ENCODE data around the gene PSD2. TPM values are rescaled to one million over a fixed set of nuclear protein-coding genes. Genes with fewer than 3 reads are reported as not detected.

Gene PSD2
- total and polyA plus RNA-seq, 4 donors: 0.05 TPM; not detected in 3

DNA sequence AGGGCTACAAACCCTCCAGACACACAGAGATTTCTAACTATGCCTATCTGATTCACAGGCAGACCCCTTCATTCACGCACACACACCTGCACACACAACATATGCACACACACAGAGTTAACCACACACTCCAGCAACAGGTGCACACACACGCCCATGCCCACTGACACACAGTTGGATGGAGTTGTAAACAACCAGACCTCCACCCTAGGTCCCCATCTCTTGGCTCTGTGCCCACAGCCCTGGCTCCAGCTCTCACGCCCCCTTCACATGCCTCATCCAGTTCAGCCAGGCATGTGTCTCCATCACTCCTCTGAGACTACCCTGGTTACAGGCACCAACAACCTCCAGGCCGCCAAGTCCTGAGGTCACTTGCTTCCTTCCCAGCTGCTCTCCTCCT, 61.1 kb downstream of the PSD2 start:
- H3K9me3 ChIP-seq (ENCODE audit: control insufficient read depth in 4 of 4, low read length in 3 of 4): no peaks in the 10 kb centered on the region
- DNase-seq (ENCODE audit: low spot score): no peak
- H3K36me3 ChIP-seq (ENCODE audit: control insufficient read depth in 4 of 4, insufficient read depth in 3 of 4, low read depth in 1 of 4, low read length in 3 of 4): no peaks in the 10 kb centered on the region
- H3K9ac ChIP-seq (ENCODE audit: low read depth in 1 of 2, low read length in 2 of 2): no peak overlapping the region
- H3K4me1 ChIP-seq (ENCODE audit: control insufficient read depth in 4 of 4, insufficient read depth in 4 of 4, low read length in 3 of 4): no peaks in the 10 kb centered on the region
- no peak overlapping the region for H3K4me3 ChIP-seq (ENCODE audit: low read depth in 1 of 3, low read length in 3 of 3)
- H3K27me3 ChIP-seq (ENCODE audit: control insufficient read depth in 4 of 4, insufficient read depth in 4 of 4, low read length in 3 of 4): no peaks in the 10 kb centered on the region
- H3K27ac ChIP-seq (ENCODE audit: low read depth in 1 of 2, low read length in 2 of 2): no peak overlapping the region
- TF ChIP-seq, protein P1, sequence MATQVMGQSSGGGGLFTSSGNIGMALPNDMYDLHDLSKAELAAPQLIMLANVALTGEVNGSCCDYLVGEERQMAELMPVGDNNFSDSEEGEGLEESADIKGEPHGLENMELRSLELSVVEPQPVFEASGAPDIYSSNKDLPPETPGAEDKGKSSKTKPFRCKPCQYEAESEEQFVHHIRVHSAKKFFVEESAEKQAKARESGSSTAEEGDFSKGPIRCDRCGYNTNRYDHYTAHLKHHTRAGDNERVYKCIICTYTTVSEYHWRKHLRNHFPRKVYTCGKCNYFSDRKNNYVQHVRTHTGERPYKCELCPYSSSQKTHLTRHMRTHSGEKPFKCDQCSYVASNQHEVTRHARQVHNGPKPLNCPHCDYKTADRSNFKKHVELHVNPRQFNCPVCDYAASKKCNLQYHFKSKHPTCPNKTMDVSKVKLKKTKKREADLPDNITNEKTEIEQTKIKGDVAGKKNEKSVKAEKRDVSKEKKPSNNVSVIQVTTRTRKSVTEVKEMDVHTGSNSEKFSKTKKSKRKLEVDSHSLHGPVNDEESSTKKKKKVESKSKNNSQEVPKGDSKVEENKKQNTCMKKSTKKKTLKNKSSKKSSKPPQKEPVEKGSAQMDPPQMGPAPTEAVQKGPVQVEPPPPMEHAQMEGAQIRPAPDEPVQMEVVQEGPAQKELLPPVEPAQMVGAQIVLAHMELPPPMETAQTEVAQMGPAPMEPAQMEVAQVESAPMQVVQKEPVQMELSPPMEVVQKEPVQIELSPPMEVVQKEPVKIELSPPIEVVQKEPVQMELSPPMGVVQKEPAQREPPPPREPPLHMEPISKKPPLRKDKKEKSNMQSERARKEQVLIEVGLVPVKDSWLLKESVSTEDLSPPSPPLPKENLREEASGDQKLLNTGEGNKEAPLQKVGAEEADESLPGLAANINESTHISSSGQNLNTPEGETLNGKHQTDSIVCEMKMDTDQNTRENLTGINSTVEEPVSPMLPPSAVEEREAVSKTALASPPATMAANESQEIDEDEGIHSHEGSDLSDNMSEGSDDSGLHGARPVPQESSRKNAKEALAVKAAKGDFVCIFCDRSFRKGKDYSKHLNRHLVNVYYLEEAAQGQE (IDR thresholded peaks at IDR 0.05): no peak
- TF ChIP-seq TAF1 (conservative IDR thresholded peaks at IDR 0.05) (no peak), RAD21 (IDR thresholded peaks at IDR 0.05) (no peak), HNF4G (IDR thresholded peaks at IDR 0.05) (no peak), FOXA2 (IDR thresholded peaks at IDR 0.05) (no peak), NR2F2 (IDR thresholded peaks at IDR 0.05) (no peak), JUND (IDR thresholded peaks at IDR 0.05) (no peak)
- TF ChIP-seq, protein P2, sequence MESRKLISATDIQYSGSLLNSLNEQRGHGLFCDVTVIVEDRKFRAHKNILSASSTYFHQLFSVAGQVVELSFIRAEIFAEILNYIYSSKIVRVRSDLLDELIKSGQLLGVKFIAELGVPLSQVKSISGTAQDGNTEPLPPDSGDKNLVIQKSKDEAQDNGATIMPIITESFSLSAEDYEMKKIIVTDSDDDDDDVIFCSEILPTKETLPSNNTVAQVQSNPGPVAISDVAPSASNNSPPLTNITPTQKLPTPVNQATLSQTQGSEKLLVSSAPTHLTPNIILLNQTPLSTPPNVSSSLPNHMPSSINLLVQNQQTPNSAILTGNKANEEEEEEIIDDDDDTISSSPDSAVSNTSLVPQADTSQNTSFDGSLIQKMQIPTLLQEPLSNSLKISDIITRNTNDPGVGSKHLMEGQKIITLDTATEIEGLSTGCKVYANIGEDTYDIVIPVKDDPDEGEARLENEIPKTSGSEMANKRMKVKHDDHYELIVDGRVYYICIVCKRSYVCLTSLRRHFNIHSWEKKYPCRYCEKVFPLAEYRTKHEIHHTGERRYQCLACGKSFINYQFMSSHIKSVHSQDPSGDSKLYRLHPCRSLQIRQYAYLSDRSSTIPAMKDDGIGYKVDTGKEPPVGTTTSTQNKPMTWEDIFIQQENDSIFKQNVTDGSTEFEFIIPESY (IDR thresholded peaks at IDR 0.05): no peak
- TF ChIP-seq, protein P3, sequence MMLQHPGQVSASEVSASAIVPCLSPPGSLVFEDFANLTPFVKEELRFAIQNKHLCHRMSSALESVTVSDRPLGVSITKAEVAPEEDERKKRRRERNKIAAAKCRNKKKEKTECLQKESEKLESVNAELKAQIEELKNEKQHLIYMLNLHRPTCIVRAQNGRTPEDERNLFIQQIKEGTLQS (IDR thresholded peaks at IDR 0.05): no peak
- 94% methylated on average over 4 of the region's 4 CpGs for WGBS

DNA sequence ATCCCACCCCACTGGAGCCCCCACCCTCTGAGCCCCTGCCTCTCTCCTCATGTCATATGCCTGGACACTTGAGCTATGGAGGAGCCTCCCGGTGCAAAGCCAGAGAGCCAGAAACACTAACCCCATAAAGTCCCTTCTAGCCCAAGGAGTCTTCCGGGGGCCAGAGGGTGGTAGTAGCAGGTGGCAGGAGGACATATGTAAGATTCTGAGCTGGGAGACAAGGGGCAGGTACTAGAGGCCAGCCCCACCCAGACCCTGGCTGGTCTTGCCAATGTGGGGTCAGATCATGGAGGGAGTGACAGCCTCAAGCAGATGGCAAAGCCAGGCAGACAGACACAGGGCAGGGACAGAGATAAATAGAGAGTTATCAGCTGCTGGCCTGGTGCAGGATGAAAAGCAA, 63.4 kb downstream of the PSD2 start:
- Histone ChIP-seq H3K36me3 (ENCODE audit: control insufficient read depth in 4 of 4, insufficient read depth in 3 of 4, low read depth in 1 of 4, low read length in 3 of 4) (no peaks in the 10 kb centered on the region), H3K9me3 (ENCODE audit: control insufficient read depth in 4 of 4, low read length in 3 of 4) (no peaks in the 10 kb centered on the region), H3K4me3 (ENCODE audit: low read depth in 1 of 3, low read length in 3 of 3) (no peak overlapping the region), H3K9ac (ENCODE audit: low read depth in 1 of 2, low read length in 2 of 2) (no peak overlapping the region), H3K27ac (ENCODE audit: low read depth in 1 of 2, low read length in 2 of 2) (no peak overlapping the region), H3K4me1 (ENCODE audit: control insufficient read depth in 4 of 4, insufficient read depth in 4 of 4, low read length in 3 of 4) (no peaks in the 10 kb centered on the region), H3K27me3 (ENCODE audit: control insufficient read depth in 4 of 4, insufficient read depth in 4 of 4, low read length in 3 of 4) (no peaks in the 10 kb centered on the region)
- no peak for TF ChIP-seq RXRA (IDR thresholded peaks at IDR 0.05)
- WGBS: 84% methylated on average over 2 of the region's 2 CpGs
- no peak for DNase-seq (ENCODE audit: low spot score)

DNA sequence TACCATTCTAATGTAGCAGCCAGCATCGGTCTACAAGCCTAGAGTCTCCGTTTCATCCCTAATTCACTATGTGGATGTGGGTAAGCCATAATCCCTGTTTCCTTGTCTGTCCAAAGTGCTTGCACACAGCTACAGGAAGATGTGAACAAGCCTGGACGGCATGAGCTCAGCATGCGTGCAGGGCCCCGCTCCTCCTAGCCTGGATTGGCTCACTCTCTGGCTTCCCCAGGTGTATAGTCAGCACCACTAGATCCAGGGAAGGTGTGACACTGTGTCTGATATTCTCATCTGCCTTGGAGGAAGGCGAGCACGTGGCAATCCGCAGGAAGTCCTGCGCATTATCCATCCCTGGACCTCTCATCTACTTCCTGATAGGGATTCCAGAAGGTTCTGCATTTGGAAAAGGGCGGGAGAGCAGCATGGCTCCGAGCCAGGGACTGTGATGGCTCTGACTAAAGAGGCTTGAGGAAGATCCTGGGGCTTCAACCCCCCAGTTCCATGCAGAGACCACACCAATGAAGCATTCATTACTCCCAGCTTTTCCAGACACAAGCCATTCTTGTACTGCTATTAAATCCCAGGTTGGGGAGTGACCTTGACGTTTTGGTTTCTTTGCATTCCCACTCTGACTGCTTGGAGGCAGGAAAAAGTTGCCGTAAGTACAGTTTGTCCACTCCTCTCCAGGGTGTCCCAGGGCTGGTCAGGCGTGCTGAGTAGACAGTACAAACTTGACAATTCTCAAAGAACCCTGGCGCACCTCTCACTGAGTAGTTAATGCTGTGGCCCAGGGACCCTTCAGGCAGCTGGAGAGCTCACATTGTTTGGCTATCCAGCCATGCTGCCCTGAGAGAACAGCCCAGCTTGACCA, 65.6 kb downstream of the PSD2 start:
- H3K9me3 ChIP-seq (ENCODE audit: control insufficient read depth in 4 of 4, low read length in 3 of 4): no peaks in the 10 kb centered on the region
- no peak overlapping the region for H3K9ac ChIP-seq (ENCODE audit: low read depth in 1 of 2, low read length in 2 of 2)
- H3K27me3 ChIP-seq (ENCODE audit: control insufficient read depth in 4 of 4, insufficient read depth in 4 of 4, low read length in 3 of 4): no peaks in the 10 kb centered on the region
- no peak overlapping the region for H3K4me3 ChIP-seq (ENCODE audit: low read depth in 1 of 3, low read length in 3 of 3)
- no peaks in the 10 kb centered on the region for H3K36me3 ChIP-seq (ENCODE audit: control insufficient read depth in 4 of 4, insufficient read depth in 3 of 4, low read depth in 1 of 4, low read length in 3 of 4)
- peaks cover 0 to 11% (median 5%) of the 10 kb centered on the region in 4 donors for H3K4me1 ChIP-seq (ENCODE audit: control insufficient read depth in 4 of 4, insufficient read depth in 4 of 4, low read length in 3 of 4)
- DNase-seq (ENCODE audit: low spot score): no peak
- WGBS: 87% methylated on average over 15 of the region's 15 CpGs
- no peak overlapping the region for H3K27ac ChIP-seq (ENCODE audit: low read depth in 1 of 2, low read length in 2 of 2)
- no peak for TF ChIP-seq GABPA (IDR thresholded peaks at IDR 0.05 in 1 of 2, conservative IDR thresholded peaks at IDR 0.05 in 1 of 2)
- TF ChIP-seq, protein P4, sequence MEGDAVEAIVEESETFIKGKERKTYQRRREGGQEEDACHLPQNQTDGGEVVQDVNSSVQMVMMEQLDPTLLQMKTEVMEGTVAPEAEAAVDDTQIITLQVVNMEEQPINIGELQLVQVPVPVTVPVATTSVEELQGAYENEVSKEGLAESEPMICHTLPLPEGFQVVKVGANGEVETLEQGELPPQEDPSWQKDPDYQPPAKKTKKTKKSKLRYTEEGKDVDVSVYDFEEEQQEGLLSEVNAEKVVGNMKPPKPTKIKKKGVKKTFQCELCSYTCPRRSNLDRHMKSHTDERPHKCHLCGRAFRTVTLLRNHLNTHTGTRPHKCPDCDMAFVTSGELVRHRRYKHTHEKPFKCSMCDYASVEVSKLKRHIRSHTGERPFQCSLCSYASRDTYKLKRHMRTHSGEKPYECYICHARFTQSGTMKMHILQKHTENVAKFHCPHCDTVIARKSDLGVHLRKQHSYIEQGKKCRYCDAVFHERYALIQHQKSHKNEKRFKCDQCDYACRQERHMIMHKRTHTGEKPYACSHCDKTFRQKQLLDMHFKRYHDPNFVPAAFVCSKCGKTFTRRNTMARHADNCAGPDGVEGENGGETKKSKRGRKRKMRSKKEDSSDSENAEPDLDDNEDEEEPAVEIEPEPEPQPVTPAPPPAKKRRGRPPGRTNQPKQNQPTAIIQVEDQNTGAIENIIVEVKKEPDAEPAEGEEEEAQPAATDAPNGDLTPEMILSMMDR (IDR thresholded peaks at IDR 0.05; ENCODE audit: low read depth, low read length, missing input control): no peak
- TF ChIP-seq YY1 (IDR thresholded peaks at IDR 0.05): no peak
- no peak for TF ChIP-seq FOXA2 (IDR thresholded peaks at IDR 0.05)
- no peak for TF ChIP-seq RAD21 (IDR thresholded peaks at IDR 0.05)
- no peak for TF ChIP-seq EGR1 (IDR thresholded peaks at IDR 0.05; ENCODE audit: low read depth in 2 of 2)
- TF ChIP-seq SP1 (IDR thresholded peaks at IDR 0.05): no peak
- TF ChIP-seq HNF4A (conservative IDR thresholded peaks at IDR 0.05): no peak
- TF ChIP-seq FOXA1 (IDR thresholded peaks at IDR 0.05): no peak
- TF ChIP-seq HNF4G (IDR thresholded peaks at IDR 0.05): no peak
- TF ChIP-seq, protein P3 (IDR thresholded peaks at IDR 0.05): no peak
- TF ChIP-seq JUND (IDR thresholded peaks at IDR 0.05): no peak
